ENCODE data around the gene PPP2CA.
A peak's percentile ranks its signal among the peaks of the same experiment; 100 is the strongest.

The PPP2CA gene

GRCh38 chr5:134148316-134148715 lies 77.6 kb downstream of the PPP2CA start:
- DNase-seq (ENCODE audit: low read depth): no peak

DNA sequence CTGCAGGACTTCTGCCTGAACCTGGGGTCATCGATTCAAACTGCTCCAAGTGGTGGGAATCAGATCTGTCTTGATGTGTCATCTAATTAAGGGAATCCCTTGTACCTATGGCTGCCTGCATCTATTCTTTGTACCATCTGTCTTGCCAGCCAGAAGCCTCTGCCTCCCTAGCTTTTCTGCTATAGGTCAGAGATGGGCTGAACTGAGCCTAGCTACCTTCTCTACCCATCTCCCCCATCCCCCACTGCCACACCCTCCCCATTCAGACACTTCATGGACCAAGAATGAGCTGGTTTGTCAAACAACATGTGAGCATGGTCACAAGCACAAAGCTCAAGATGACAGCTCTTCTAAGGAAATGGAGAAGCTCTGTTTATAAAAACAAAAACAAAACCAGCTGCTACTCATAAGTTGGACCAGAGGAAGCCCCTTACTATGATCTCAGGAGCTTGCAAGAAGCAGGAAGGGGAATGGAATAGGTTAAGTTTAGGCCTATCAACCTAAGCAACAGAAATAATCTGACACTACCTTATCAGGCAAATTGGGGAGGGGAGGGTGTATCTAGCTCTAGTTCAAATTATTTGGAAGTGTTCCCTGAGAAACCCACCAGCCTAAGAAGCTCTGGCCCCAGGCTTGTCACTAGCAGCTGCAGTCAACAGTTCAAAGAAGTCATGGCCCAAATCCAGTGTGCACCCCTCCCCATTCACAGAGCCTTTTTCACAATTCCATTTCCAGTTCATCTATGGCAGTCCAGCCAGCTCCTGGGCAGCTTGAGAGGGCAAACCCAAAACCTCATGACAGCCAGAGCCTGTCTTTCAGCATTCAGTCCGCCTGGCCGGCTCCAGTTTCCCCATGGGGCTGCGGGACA lies 79.0 kb downstream of the PPP2CA start:
- no peak for DNase-seq (ENCODE audit: low read depth)

DNA sequence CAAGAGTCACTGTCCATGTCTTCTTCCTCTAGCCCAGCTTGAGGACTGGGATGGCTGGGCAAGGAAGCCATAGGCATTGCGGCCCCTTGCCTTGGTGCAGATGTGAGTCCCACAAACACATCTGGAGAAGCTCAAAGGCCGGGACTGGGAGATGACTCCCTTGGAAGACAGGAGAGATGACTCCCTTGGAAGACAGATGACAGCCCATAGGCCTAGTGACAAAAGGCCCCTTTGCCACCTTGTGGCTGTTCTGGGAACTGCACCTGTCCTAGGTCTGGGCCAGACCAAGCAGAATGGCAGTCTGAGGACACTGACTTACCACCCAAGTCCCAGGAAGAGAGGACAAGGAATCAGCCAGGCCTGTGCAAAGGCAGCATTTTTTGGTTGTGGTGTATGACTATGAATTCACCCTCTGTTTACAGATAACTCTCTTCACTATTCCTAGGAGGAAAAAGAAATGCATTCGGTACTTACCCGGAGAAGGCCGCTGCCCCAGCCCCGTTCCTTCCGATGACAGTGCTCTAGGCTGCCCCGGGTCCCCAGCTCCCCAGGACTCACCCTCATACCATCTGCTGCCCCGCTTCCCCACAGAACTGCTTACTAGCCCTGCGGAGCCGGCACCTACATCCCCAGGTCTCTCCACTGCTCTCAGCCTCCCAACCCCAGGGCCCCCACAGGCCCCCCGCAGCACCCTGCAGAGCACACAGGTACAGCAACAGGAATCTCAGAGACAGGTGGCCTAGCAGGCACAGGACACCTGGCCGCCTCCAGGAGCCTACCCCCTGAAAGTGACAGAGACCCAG lies 79.9 kb downstream of the PPP2CA start:
- DNase-seq (ENCODE audit: low read depth): peak; percentile 20

DNA sequence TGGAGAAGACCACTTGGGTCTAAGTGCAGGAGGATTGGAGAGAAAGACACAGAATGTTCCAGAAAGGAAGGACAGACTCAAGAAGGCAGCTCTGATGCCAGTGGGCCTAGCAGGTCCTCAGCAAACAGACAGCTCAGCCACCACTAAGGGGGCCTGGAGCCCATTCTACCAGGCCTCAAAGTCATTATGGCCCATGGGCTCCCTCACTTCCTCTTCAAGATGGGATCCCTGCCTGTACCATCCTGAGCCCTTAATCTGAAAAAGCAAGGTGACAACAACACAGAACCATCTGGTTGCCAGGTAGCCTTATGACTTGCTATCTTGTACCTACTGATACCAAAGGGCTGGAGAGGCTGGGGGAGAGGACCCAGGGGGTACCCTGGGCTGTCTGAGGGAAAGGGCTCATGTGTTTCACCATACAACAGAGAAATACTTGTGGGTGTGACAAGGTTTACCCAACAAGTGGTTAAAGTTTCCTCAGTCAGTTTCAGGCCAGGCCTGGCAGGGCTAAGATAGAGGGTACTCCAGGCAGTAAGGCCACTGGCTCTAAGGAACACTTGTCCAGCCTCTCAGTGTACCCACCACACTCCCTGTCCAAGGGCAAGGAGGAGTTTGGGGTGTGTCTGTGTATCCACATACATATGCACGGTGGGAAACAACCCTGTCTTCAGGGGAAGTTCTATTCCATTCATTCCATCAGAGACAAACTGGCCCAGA lies 80.7 kb downstream of the PPP2CA start:
- DNase-seq (ENCODE audit: low read depth): no peak

Measured in HS-27A (cell line).